ENCODE measurements around the gene TMC1.

TMC1 gene

GRCh38 chr9:72614067-72614466 is 92.7 kb downstream of the TMC1 start:
- DNase-seq (ENCODE audit: low read depth in 2 of 2), result no peak

GRCh38 chr9:72615931-72616330 is 94.5 kb downstream of the TMC1 start:
- no peak for DNase-seq (ENCODE audit: low read depth in 2 of 2)

- no peak for DNase-seq (ENCODE audit: low read depth in 2 of 2)
Observed at GRCh38 chr9:72618811-72619210, 97.4 kb downstream of the TMC1 start.

- DNase-seq (ENCODE audit: low read depth in 2 of 2), result no peak
Observed at GRCh38 chr9:72622186-72622585, 100.8 kb downstream of the TMC1 start.

GRCh38 chr9:72623156-72623555 is 101.7 kb downstream of the TMC1 start:
- DNase-seq (ENCODE audit: low read depth in 2 of 2), result no peak

- no peak for DNase-seq (ENCODE audit: low read depth in 2 of 2)
Observed at GRCh38 chr9:72627147-72627546, 105.7 kb downstream of the TMC1 start.

- no peak for DNase-seq (ENCODE audit: low read depth in 2 of 2)
Observed at GRCh38 chr9:72627956-72628540, 106.6 kb downstream of the TMC1 start.

GRCh38 chr9:72633966-72634365 is 112.6 kb downstream of the TMC1 start:
- peak in 1 of 2 donors; percentile 22 for DNase-seq (ENCODE audit: low read depth in 2 of 2)

- DNase-seq (ENCODE audit: low read depth in 2 of 2), result no peak
Observed at GRCh38 chr9:72635197-72635596, 113.8 kb downstream of the TMC1 start.

GRCh38 chr9:72636621-72637020 is 115.2 kb downstream of the TMC1 start:
- DNase-seq (ENCODE audit: low read depth in 2 of 2), result no peak

- DNase-seq (ENCODE audit: low read depth in 2 of 2), result no peak
Observed at GRCh38 chr9:72643651-72644050, 122.2 kb downstream of the TMC1 start.

- DNase-seq (ENCODE audit: low read depth in 2 of 2), result no peak
Observed at GRCh38 chr9:72646061-72646460, 124.7 kb downstream of the TMC1 start.

GRCh38 chr9:72648324-72649126 is 127.1 kb downstream of the TMC1 start:
- DNase-seq (ENCODE audit: low read depth in 2 of 2), result no peak

- DNase-seq (ENCODE audit: low read depth in 2 of 2), result no peak
Observed at GRCh38 chr9:72649127-72649442, 127.7 kb downstream of the TMC1 start.

- DNase-seq (ENCODE audit: low read depth in 2 of 2), result no peak
Observed at GRCh38 chr9:72650206-72650605, 128.8 kb downstream of the TMC1 start.

- no peak for DNase-seq (ENCODE audit: low read depth in 2 of 2)
Observed at GRCh38 chr9:72656021-72656420, 134.6 kb downstream of the TMC1 start.

GRCh38 chr9:72657023-72657422 is 135.6 kb downstream of the TMC1 start:
- no peak for DNase-seq (ENCODE audit: low read depth in 2 of 2)

- no peak for DNase-seq (ENCODE audit: low read depth in 2 of 2)
Observed at GRCh38 chr9:72658703-72659102, 137.3 kb downstream of the TMC1 start.

- DNase-seq (ENCODE audit: low read depth in 2 of 2), result no peak
Observed at GRCh38 chr9:72661401-72662135, 140.2 kb downstream of the TMC1 start.

GRCh38 chr9:72665421-72665820 is 144.0 kb downstream of the TMC1 start:
- DNase-seq (ENCODE audit: low read depth in 2 of 2), result no peak

GRCh38 chr9:72667181-72667580 is 145.8 kb downstream of the TMC1 start:
- DNase-seq (ENCODE audit: low read depth in 2 of 2), result no peak

- DNase-seq (ENCODE audit: low read depth in 2 of 2), result no peak
Observed at GRCh38 chr9:72674961-72675360, 153.6 kb downstream of the TMC1 start.

GRCh38 chr9:72675586-72675985 is 154.2 kb downstream of the TMC1 start:
- no peak for DNase-seq (ENCODE audit: low read depth in 2 of 2)

All from activated CD4-positive, alpha-beta T cell treated with anti-CD3 and anti-CD28 coated beads for 24 hours (primary cell).